VCaP (cell line): ENCODE measurements around the gene MT1H.

ENCODE experiments used
- H3K27ac ChIP-seq: fragments of 450-650 bp; 2 replicates; pipeline ENCODE4 v1.5.1; 2017
- TF ChIP-seq, protein P1 (sequence below): fragments of 450-650 bp; conservative IDR thresholded peaks from 2 replicates; pipeline ENCODE4 v1.5.1; 2017; ENCODE audit warnings: mild to moderate bottlenecking, moderate library complexity

The MT1H gene

DNA sequence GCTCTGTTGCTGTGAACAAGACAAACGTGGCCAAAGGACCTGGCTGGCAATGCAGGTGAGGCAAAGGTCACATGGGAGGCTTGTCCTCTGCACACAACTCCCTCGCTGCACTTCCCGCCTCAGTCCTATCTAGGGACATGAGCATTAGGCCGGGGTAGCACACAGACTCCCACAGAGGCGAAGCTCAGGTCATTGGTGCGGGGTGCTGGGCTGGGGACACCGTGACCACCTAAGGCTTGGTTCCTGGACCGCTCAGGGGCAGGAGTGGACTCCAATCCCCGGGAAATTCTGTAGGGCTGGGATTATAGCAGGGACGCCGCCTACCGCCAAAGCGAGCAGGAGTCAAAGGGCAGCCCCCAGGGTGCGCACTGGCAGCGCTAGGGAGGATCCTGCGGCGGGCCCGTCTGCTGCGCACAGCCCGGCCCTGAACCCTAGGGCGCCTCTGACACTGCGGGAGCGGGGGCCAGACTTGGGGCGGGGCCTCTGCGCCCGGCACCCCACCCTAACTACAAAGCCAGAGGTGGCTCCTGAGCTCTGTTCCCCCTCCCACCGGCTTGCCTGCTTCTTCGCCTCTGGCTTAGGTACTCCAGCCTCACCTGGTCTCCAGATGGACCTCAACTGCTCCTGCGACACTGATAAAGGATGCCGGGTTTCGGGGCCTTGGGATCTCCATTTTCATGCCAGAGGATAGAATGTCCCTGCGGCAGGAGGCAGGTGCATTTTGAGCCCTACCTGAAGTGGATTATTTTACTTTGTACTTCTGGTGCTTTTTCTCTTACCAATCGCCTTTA is 21.8 kb upstream of the MT1H start:
- TF ChIP-seq, protein P1, sequence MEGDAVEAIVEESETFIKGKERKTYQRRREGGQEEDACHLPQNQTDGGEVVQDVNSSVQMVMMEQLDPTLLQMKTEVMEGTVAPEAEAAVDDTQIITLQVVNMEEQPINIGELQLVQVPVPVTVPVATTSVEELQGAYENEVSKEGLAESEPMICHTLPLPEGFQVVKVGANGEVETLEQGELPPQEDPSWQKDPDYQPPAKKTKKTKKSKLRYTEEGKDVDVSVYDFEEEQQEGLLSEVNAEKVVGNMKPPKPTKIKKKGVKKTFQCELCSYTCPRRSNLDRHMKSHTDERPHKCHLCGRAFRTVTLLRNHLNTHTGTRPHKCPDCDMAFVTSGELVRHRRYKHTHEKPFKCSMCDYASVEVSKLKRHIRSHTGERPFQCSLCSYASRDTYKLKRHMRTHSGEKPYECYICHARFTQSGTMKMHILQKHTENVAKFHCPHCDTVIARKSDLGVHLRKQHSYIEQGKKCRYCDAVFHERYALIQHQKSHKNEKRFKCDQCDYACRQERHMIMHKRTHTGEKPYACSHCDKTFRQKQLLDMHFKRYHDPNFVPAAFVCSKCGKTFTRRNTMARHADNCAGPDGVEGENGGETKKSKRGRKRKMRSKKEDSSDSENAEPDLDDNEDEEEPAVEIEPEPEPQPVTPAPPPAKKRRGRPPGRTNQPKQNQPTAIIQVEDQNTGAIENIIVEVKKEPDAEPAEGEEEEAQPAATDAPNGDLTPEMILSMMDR = no peak
- H3K27ac ChIP-seq = no peak overlapping the region

DNA sequence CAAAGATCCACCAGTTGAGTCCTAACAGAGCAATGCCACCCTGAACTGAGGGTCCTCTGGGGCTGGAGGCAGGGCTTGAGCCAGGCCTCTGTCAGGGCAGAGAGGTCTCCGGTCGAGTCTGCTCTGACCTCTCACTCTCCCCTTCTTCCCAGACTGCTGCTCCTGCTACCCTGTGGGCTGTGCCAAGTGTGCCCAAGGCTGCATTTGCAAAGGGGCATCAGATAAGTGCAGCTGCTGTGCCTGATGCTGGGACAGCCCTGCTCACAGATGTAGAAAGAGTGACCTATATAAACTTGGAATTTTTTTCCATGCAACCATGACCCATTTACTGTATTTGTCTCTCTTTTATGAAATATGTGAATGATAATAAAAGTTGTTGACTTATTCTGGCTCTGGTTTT is 20.3 kb upstream of the MT1H start:
- H3K27ac ChIP-seq = no peak overlapping the region
- TF ChIP-seq, protein P1 = no peak

DNA sequence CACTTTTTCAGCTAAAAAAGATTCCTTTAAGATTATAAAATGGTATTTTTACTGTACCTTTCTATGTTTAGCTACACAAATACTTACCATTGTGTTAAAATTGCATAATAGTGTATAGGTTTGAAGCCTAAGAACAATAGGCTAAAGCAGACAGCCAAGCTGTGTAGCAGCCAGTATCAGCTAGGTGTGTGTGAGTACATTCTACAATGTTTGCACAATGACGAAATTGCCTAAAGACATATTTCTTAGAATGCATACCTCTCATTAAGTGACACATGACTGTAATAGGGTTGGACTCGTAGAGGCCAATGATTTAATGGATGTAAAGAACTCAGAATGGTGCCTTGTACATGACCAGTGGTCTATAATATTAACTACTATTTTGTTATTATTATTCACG is 19.8 kb upstream of the MT1H start:
- TF ChIP-seq, protein P1 = no peak

DNA sequence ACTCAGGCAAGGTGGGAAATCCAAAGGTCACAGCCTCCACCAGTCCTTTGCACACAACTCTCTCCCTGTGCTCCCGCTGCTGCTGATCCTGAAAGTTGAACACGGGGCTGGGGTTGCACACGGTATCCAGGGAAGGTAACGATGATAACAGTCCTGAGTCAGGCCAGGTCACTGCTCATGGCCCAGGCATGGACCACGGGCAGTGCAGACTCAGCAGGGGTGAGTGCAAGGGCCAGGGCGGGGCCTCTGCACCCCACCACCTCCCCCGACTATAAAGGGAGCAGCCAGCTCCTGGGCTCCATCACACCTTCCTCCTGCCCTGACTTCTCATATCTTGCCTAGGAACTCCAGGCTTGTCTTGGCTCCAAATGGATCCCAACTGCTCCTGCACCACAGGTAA is 18.0 kb upstream of the MT1H start, which contains the start of gene MT1B:
Gene MT1B, plus strand, starts transcription at position 301 of the 400 bp plus-strand sequence. Its CDS starts 68 bp downstream, at position 369.
- TF ChIP-seq, protein P1 = no peak
- no peak within 1 kb of the TSS for H3K27ac ChIP-seq

More for the DNA sequence above, 19.8 kb upstream of the MT1H start:
- H3K27ac ChIP-seq = no peak overlapping the region

DNA sequence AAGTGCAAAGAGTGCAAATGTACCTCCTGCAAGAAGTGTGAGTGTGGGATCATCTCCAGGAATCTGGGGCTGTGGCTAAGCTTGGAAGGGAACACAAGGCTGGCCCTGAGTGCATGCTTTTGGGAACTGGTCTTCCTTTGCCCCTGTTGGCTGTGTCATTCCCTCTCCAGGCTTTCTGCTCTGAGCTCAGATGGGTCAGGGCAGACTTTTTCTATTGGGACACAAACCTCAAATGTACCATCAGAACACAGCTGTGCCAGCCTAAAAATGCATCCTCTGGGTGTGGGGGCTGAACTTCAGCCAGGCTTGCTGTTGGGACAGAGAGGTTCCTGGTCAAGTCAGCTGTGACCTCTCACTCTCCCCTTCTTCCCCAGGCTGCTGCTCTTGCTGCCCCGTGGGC is 17.0 kb upstream of the MT1H start:
- TF ChIP-seq, protein P1 = no peak
- H3K27ac ChIP-seq = no peak overlapping the region

DNA sequence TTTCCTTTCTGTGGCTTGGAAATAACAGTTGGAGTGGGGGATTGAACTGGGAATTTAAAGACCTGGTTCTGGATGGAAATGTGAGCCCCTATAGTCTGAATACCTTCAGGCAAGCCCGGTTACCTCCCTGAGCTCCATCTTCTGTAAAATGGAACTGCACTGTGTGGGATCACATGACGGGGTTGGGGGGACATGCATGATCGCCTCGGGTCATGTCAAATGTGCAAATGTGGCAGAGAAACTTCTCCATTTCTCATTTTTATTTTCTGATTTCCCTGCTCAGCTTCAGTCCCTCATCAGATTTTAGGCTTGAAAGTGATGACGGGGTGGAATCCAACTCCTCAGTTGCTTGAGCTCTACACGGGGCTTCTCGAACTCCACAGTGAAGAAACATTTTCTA is 16.4 kb upstream of the MT1H start:
- H3K27ac ChIP-seq = no peak overlapping the region
- TF ChIP-seq, protein P1 = no peak

DNA sequence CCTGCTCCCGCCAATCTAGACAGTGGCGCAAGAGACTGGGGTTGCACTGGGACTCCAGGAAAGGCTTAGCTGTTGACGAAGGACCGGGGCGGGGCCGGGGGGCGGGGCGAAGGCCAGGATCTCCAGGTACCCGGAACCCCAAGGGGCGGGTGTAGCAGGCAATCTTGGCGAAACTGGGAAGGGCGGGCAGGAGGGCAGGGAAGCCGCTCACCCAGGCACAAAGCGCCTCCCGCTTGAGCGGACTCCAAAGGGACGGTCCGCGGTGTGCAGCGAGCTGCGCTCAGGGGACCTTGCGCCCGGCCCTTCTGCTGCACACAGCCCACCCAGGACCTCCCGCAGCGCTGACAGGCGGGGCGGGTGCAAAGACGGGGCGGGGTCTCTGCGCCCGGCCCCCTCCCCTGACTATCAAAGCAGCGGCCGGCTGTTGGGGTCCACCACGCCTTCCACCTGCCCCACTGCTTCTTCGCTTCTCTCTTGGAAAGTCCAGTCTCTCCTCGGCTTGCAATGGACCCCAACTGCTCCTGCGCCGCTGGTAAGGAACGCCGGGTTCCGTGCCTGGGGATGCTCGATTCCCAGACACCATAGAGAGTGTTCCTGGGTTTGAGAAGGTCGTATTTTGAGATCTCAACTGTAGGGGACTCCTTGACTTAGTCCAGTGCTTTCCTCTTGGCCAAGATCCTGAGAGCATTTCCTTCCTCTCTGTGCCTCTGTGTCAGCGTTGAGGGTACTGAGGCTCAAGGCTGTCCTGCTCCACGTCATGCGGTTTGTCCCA is 11.9 kb upstream of the MT1H start, which contains the start of gene MT1F:
Gene MT1F, plus strand, starts transcription at position 405 of the 772 bp plus-strand sequence. Its CDS starts 100 bp downstream, at position 505.
- TF ChIP-seq, protein P1 = no peak
- peak within 1 kb of the TSS; percentile 51 for H3K27ac ChIP-seq
